ENCODE results near the gene ZYG11A.

The ZYG11A gene

GRCh38 chr1:52919051-52919722 lies 76.6 kb downstream of the ZYG11A start:
- no peak for DNase-seq

DNA sequence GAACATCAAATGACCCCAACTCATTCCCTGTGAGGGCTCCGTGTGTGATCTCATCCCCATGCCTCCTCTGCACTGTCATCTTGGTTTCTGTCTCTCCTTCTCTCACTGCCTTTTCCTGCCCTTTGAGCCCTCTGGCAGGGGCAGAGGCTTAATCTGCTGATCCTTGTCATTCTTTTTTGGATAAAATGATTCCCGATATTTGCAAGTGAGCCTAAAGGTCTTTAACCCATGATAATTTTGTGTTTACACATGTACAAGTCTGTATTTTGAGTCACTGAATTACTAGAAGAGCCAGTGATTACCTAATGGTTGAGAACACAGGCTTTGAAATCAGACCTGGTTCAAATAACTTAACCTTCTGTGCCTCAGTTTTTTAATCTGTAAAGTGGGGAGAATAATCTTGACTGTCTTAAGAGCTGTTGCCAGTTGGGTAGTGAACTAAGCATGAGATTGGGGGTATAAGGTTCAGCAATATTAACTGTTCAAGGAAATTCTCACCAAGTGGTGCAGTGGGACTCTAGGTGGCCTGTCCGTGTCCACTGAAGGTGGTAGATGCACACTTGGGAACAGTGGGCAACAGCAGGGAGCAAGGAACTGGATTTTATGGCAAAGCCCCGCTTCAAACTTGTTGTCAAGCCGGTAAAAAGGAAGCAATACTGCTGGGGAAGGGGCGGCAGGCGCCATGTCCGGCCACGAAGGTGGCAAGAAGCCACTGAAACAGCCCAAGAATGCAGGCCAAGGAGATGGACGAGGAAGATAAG lies 77.3 kb downstream of the ZYG11A start:
- no peak for DNase-seq

DNA sequence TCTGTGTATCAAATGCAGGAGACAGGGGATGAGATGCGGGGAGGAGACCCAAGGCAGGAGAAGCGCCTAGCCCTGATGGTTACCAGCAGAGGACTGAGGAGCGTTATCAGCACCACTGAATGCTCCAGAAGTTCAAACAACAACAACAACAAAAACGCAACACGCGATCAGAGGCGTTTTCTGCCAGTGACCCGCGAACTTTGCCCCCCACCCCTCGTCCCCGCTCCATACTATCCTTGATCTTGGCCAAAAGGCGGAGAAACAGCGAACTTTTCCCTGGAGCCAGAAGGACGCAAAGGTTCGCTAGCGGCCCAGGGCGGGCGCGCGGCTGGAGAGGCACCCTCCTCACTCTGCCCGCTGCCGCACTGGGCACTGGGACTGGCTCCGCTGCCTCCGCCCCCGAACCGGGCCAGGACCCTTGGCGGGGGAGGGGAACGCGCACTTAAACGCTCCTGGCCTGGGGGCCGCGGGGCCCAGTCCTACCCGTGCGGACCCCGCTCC lies 78.3 kb downstream of the ZYG11A start:
- DNase-seq: no peak

DNA sequence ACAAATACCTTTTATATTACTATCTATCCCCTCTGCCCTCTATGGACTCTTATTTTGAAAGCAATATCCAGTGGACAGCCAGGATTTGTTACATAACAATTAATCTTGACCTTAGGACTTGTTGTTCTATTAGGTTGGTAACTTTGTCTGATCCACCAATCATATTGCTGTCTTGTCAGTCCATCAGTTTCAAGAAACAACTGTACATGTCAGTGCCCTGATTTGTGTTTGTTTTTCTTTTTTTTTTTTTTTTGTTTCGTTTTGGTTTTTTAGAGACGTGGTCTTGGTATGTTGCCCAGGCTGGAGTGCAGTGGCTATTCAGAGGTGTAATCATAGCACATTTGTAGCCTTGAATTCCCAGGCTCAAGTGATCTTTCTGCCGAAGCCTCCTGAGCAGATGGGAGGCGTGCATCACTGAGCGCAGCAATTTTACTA lies 83.0 kb downstream of the ZYG11A start:
- peak; percentile 8 for DNase-seq

DNA sequence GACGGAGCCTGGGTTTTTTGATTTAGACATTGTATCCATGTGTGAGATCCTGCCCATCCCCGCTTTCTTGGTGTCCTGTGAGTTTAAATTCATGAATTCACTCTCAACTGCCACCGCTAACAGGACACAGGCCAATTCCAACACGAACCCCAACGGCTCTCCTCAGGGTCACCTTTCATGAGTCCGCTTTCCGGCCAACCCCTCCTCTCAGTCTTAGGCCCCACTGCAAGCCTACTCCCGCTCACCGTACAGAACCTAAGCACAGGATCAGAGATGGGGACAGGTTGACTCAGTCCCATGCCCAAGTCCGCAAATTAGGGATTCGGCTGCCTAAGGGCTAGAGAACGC lies 84.3 kb downstream of the ZYG11A start:
- no peak for DNase-seq

GRCh38 chr1:52927212-52928014 lies 84.9 kb downstream of the ZYG11A start, which contains the start of gene SCP2:
SCP2 (plus strand) TSS chr1:52927276; CDS start chr1:52927397, 121 bp downstream.
- peak; percentile 70 for DNase-seq

DNA sequence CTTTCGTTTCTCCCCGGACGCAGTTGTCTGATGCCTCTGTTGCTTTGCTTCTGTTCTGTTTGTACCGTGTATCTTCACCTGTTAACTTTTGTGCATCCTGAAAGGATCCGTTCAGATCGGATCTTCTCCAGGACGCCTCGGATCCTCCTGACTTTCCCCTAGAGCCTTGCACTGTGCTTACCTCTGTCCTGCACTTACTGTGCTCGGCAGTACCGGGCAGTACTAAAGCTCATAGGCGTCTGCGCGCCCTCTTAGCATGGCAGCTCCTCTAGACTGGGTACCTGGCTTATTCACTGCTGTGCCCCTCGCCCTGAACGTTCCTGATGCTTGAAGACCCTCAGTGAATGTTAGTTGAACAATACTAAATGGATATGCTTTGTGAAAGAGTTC lies 85.5 kb downstream of the ZYG11A start:
- peak; percentile 7 for DNase-seq

GRCh38 chr1:52929019-52929418 lies 86.5 kb downstream of the ZYG11A start:
- DNase-seq: no peak

DNA sequence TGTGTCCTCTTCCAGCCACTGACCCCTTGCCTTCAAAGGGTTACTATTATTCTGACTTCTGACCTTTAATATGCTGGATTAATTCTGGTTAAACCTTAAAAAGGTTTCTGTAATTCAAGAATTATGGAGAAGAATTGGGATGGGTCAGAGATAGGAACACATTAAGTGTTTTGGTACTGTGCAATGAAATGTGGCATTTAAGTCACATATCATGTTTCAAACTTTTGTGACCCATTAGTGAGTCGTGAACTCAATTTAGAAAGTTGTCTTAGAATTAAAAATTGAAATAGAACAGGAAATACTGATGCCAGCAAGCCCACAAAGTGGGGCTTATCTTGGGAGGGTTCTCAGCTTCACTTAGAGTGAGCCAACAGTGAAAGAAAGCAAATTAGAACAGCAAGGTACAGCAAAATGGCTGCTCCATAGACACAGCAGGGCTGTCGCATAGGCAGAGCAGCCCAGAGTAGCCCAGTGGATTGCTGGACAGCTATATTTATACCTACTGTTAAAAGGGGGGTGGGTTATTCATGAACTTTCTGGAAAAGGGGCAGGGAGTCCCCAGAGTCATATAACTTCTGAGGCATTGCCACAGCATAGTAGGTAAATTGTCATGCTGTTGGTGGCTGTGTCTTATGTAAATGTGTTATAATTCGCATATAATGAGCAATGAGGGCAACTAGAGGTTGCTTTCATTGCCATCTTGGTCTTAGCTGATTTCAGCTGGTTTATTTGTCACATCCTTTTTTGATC lies 95.0 kb downstream of the ZYG11A start:
- no peak for DNase-seq

DNA sequence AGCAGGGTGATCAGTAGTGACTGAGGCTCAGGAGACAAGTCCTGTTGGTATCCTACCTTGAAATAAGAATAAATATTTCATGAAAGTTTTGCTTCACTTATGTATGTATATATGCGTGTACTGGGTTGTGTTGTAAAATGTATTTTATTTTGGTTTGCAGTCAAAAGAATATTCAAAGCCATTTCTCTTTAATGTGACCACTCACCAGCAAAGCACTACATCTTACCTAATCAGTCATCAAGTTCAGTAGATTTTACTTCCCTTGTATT lies 95.6 kb downstream of the ZYG11A start:
- no peak for DNase-seq

- DNase-seq: no peak
Measured at GRCh38 chr1:52943876-52944416, 101.4 kb downstream of the ZYG11A start.

DNA sequence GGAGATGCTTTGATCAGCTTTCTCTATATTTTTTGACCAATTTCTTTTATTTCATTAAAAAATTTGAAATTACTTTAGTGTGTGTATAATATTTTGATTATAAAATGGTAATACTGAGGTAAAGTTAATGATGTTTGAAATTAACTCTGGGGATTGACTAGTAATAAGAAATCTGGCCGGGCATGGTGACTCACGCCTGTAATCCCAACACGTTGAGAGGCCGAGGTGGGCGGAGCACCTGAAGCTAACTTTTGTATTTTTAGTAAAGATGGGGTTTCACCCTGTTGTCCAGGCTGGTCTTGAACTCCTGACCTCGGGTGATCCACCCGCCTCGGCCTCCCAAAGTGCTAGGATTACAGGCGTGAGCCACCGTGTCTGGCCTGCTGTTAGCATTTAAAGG lies 102.0 kb downstream of the ZYG11A start:
- no peak for DNase-seq
